Measurements from ENCODE around the gene ZFP28.

The ZFP28 gene

GRCh38 chr19:56554272-56554869 lies 15.6 kb downstream of the ZFP28 start:
- no peak overlapping the region for H3K27ac ChIP-seq
- peaks cover 41% of the 10 kb centered on the region for H3K36me3 ChIP-seq
- DNase-seq = no peak
- TF ChIP-seq, protein P1, sequence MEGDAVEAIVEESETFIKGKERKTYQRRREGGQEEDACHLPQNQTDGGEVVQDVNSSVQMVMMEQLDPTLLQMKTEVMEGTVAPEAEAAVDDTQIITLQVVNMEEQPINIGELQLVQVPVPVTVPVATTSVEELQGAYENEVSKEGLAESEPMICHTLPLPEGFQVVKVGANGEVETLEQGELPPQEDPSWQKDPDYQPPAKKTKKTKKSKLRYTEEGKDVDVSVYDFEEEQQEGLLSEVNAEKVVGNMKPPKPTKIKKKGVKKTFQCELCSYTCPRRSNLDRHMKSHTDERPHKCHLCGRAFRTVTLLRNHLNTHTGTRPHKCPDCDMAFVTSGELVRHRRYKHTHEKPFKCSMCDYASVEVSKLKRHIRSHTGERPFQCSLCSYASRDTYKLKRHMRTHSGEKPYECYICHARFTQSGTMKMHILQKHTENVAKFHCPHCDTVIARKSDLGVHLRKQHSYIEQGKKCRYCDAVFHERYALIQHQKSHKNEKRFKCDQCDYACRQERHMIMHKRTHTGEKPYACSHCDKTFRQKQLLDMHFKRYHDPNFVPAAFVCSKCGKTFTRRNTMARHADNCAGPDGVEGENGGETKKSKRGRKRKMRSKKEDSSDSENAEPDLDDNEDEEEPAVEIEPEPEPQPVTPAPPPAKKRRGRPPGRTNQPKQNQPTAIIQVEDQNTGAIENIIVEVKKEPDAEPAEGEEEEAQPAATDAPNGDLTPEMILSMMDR (IDR thresholded peaks at IDR 0.05; ENCODE audit: low read depth, low read length) = no peak
- H3K9me3 ChIP-seq (ENCODE audit: severe bottlenecking) = peaks cover 13% of the 10 kb centered on the region
- no peaks in the 10 kb centered on the region for H3K27me3 ChIP-seq (ENCODE audit: insufficient read depth, low read depth, severe bottlenecking)
- no peak overlapping the region for H3K4me3 ChIP-seq (ENCODE audit: low read depth, low read length)

DNA sequence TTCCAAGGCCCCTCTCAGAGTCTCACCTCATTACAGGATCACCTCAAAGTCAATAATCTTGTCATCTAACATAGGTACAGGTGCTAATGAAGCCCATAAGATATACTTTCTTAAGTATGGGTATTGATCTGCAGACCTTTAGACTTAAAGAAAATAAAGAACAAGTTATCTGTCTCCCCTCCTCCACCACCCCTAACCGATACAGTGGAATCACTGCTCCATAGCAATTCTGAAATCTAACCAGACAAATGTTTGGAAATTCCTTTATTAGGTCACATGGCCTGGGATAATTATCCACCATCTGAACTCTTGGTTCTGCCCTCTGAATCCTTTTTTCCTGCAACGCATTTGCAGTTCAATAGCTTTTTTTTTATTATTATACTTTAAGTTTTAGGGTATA lies 24.0 kb downstream of the ZFP28 start:
- H3K27ac ChIP-seq = no peak overlapping the region
- H3K27me3 ChIP-seq (ENCODE audit: insufficient read depth, low read depth, severe bottlenecking) = no peaks in the 10 kb centered on the region
- TF ChIP-seq, protein P1 (IDR thresholded peaks at IDR 0.05; ENCODE audit: low read depth, low read length) = no peak
- DNase-seq = no peak
- no peak overlapping the region for H3K4me3 ChIP-seq (ENCODE audit: low read depth, low read length)
- no peaks in the 10 kb centered on the region for H3K36me3 ChIP-seq
- H3K9me3 ChIP-seq (ENCODE audit: severe bottlenecking) = peaks cover 26% of the 10 kb centered on the region

DNA sequence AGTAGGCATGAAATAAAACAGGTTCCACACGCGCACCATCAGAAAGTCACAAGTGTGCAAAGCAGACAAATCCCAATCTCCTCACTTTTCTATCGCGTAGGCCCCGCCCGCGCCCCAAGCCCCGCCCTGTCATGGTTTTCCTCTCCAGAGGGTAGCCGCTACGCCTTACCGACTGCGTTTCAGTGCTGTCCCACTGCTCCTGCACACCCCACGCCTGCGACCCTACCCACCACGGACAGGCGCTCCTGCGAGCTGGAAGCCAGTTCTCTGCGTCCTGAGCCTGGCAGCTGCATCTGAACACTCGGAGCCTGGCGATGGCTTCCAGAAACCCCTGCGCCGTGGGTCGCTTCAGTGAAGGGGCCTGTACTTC lies 28.1 kb downstream of the ZFP28 start:
- Histone ChIP-seq H3K27ac (peak overlapping the region; percentile 42), H3K36me3 (peaks cover 29% of the 10 kb centered on the region), H3K4me3 (ENCODE audit: low read depth, low read length) (peak overlapping the region; percentile 94), H3K27me3 (ENCODE audit: insufficient read depth, low read depth, severe bottlenecking) (no peaks in the 10 kb centered on the region), H3K9me3 (ENCODE audit: severe bottlenecking) (peaks cover 24% of the 10 kb centered on the region)
- DNase-seq = peak; percentile 56
- TF ChIP-seq, protein P1 (IDR thresholded peaks at IDR 0.05; ENCODE audit: low read depth, low read length) = no peak

DNA sequence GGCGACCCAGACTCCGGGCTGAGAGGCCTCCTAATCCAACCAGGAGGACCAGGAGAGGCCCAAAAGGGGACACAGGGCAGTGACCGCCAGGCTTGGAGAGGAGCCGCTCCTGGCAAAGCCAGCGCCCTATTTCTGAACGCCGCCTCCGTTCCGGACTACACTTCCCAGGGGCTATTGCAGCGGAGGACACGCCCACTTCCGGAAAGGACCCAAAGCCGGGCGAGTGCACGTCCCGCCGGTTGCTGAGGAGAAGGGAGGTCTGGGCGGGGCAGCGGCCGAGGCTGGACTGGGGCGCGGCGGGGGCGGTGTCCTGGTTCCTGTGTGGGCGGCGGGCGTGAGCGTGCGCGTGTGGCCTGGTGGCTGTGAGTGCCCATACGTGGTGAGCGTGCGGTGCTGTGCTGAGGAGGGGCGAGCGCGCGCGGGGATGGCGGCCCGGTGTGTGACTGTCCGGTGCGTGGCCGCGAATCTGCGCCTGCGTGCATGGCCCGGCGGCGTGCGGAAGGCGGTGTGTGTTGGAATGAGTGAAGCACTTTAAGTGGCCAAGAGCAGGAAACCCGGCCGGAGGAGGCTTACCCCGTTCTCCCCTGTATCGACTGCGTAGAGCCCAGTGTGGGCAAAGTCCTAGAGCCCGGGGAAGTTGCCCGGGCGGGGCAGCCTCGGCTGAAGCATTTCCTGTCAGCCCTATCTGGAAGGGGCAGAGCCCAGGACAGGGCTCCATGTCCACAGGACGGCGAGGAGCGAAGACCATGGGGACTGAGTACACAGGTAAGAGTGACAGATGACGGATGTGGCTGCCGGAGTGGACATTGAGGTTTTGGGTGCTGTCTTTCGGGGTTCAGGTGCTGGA lies 28.7 kb downstream of the ZFP28 start, which contains the start of gene ZNF470:
ZNF470 (plus strand) TSS at position 195 of the 847 bp plus-strand sequence. CDS start 2,844 bp downstream, outside the sequence.
- Histone ChIP-seq H3K27ac (peak within 1 kb of the TSS; percentile 42), H3K27me3 (ENCODE audit: insufficient read depth, low read depth, severe bottlenecking) (no peaks in the 10 kb centered on the region), H3K4me3 (ENCODE audit: low read depth, low read length) (peak within 1 kb of the TSS; percentile 94), H3K36me3 (peaks cover 30% of the 10 kb centered on the region), H3K9me3 (ENCODE audit: severe bottlenecking) (peaks cover 21% of the 10 kb centered on the region)
- TF ChIP-seq, protein P1 (IDR thresholded peaks at IDR 0.05; ENCODE audit: low read depth, low read length) = no peak
- peak; percentile 96 for DNase-seq

GRCh38 chr19:56572589-56572988 lies 33.8 kb downstream of the ZFP28 start:
- TF ChIP-seq, protein P1 (IDR thresholded peaks at IDR 0.05; ENCODE audit: low read depth, low read length) = no peak
- no peak for DNase-seq
- Histone ChIP-seq H3K9me3 (ENCODE audit: severe bottlenecking) (peaks cover 30% of the 10 kb centered on the region), H3K36me3 (peaks cover 68% of the 10 kb centered on the region), H3K4me3 (ENCODE audit: low read depth, low read length) (no peak overlapping the region), H3K27me3 (ENCODE audit: insufficient read depth, low read depth, severe bottlenecking) (no peaks in the 10 kb centered on the region), H3K27ac (no peak overlapping the region)

All from WERI-Rb-1 (cell line).